Breast epithelium (tissue), 4 donors: ENCODE measurements around the gene ELF5. TPM values are rescaled to one million over a fixed set of nuclear protein-coding genes. Genes with fewer than 3 reads are reported as not detected.

Experiments
- DNase-seq, 2 donors: peaks; one replicate each; pipeline ENCODE4 v3.0.0-alpha.2; 2019; ENCODE audit warnings: low spot score in 2 of 2
- H3K27ac ChIP-seq, 2 donors: fragments of 200-600 bp; sonication (generic) in 1 of 2; one replicate each; pipeline ENCODE4 v1.5.1; 2016 to 2019; ENCODE audit warnings: mild to moderate bottlenecking in 1 of 2
- H3K27me3 ChIP-seq, 2 donors: fragments of 200-600 bp; sonication (generic) in 1 of 2; one replicate each; pipeline versions ENCODE4 v1.5.1 to v1.6.0; 2017 to 2019; ENCODE audit warnings: control low read depth in 1 of 2, mild to moderate bottlenecking in 1 of 2
- H3K36me3 ChIP-seq: fragments of 200-600 bp; one replicate; pipeline ENCODE4 v1.5.1; 2019
- H3K4me1 ChIP-seq, 2 donors: fragments of 200-600 bp; sonication (generic); one replicate each; pipeline ENCODE4 v1.5.1; 2016 to 2019; ENCODE audit warnings: control low read depth in 1 of 2
- H3K4me3 ChIP-seq, 3 donors: fragments of 200-600 bp; sonication (generic); 1 replicate in 2 of 3; 2 replicates in 1 of 3; pipeline ENCODE4 v1.5.1; 2016 to 2019; ENCODE audit warnings: mild to moderate bottlenecking in 3 of 3, moderate library complexity in 2 of 3
- H3K9me3 ChIP-seq, 2 donors: fragments of 200-600 bp; sonication (generic) in 1 of 2; one replicate each; pipeline ENCODE4 v1.5.1; 2016 to 2019; ENCODE audit warnings: control low read depth in 1 of 2
- POLR2A ChIP-seq: fragments of 450-650 bp; IDR thresholded peaks from one replicate; pipeline ENCODE4 v1.6.1; 2016; ENCODE audit warnings: antibody characterized with exemption, mild to moderate bottlenecking, moderate library complexity
- POLR2AphosphoS5 ChIP-seq, 3 donors: sonication (generic); formaldehyde crosslinking; IDR thresholded peaks; one replicate each; pipeline ENCODE4 v1.6.1; 2017; ENCODE audit warnings: antibody characterized with exemption in 3 of 3
- intact Hi-C: fragments of 100-400 bp; cut with DNase I; formaldehyde crosslinking; loops from one replicate; pipeline ENCODE4 v1.15.1; 2023; ENCODE audit warnings: low total_unique reads
- total RNA-seq, 3 donors: library from RNA; depleted of rRNA; stranded (reverse); fragments of >200 nt; gene quantifications; one replicate each; pipeline ENCODE4 v1.1.0, GENCODE V29; 2016
- TF ChIP-seq, protein P1 (sequence below), 3 donors: fragments of 450-650 bp; IDR thresholded peaks; one replicate each; pipeline ENCODE4 v1.5.1; 2016 to 2017; ENCODE audit warnings: antibody characterized with exemption in 3 of 3, mild to moderate bottlenecking in 3 of 3, moderate library complexity in 3 of 3

ELF5 gene
- 10 to 100 TPM in 2 of 3 donors, not detected in 1; 18.7 to 32.5 TPM for total RNA-seq

DNA sequence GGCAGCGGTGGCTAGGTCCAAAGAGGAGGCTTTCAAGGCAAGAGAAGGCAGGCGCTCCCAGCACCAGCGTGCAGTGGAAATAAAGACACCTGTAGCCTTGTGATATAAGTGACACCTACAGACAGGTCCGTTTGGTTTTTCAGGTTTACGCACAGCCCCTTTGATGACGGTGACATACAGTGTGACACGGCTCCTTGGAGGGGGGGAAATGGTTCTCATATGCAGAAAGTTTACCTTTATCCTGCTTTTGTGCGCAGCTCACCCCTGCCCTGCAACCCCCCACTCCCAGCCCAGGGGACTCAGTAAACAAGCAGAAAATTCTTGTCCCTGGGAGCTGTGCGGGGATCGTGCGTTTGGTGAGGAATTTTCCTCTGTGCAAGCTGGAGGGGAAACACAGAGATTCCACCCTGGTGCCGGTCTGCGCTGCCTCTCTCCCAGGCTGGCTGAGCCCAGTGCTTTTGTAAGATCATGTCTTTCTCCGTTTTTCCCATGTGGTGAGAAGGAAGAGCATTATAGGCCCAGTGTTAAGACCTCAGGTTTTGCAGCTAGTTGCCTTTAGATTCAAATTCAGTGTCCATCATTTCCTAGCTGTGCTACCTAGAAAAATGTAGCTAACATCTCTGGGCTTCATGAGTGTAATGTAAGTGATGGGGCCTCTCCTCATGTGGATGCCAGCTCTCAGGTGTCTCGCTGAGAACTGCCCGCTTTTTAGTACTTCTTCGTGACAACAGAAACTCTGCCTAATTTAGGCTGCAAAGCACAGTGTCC is at the start of gene ELF5:
Gene ELF5 (minus strand): TSS at position 113 of the 768 bp plus-strand sequence. CDS start 8,045 bp downstream, outside the sequence.
- Histone ChIP-seq H3K9me3 (no peaks in the 10 kb centered on the region), H3K27ac (peak within 1 kb of the TSS; percentile 52 to 79), H3K27me3 (no peaks in the 10 kb centered on the region), H3K4me3 (peak within 1 kb of the TSS in 2 of 3 donors; percentile 27 to 36), H3K36me3 (no peaks in the 10 kb centered on the region), H3K4me1 (no peaks in the 10 kb centered on the region)
- intact Hi-C loops, result no loop called here
- peak in 1 of 2 donors; percentile 35 for DNase-seq
- TF ChIP-seq, protein P1, sequence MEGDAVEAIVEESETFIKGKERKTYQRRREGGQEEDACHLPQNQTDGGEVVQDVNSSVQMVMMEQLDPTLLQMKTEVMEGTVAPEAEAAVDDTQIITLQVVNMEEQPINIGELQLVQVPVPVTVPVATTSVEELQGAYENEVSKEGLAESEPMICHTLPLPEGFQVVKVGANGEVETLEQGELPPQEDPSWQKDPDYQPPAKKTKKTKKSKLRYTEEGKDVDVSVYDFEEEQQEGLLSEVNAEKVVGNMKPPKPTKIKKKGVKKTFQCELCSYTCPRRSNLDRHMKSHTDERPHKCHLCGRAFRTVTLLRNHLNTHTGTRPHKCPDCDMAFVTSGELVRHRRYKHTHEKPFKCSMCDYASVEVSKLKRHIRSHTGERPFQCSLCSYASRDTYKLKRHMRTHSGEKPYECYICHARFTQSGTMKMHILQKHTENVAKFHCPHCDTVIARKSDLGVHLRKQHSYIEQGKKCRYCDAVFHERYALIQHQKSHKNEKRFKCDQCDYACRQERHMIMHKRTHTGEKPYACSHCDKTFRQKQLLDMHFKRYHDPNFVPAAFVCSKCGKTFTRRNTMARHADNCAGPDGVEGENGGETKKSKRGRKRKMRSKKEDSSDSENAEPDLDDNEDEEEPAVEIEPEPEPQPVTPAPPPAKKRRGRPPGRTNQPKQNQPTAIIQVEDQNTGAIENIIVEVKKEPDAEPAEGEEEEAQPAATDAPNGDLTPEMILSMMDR (IDR thresholded peaks at IDR 0.05), result no peak
- TF ChIP-seq POLR2AphosphoS5 (IDR thresholded peaks at IDR 0.05), result peak in 1 of 3 donors; percentile 21

DNA sequence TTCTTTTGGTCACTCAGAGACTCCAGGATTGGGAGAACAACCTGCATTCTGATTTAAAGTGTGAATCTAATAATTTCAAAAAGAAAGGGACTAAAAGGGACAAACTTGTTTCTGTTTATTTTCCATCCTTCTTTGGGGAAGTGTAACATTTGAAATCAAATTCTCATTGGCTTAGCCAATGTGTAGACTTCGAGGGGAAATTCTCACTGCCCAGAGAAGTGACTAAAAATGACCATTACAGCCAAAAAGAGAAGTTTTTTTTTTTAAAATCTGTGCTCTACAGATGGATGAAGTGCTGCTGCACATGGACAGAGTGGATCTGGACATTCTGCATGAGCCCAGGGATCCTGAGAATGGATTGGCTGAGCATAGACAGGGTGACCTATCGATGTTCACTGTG is 49.4 kb upstream of the ELF5 start:
- Histone ChIP-seq H3K4me3 (no peak overlapping the region), H3K4me1 (peaks cover 0 to 15% of the 10 kb centered on the region in 2 donors), H3K27me3 (no peaks in the 10 kb centered on the region), H3K9me3 (no peaks in the 10 kb centered on the region), H3K27ac (peak overlapping the region in 1 of 2 donors; percentile 81), H3K36me3 (no peaks in the 10 kb centered on the region)
- no peak for DNase-seq
- intact Hi-C loops, result no loop called here
- TF ChIP-seq POLR2AphosphoS5 (IDR thresholded peaks at IDR 0.05) (no peak), POLR2A (no peak)
- TF ChIP-seq, protein P1 (IDR thresholded peaks at IDR 0.05), result no peak

DNA sequence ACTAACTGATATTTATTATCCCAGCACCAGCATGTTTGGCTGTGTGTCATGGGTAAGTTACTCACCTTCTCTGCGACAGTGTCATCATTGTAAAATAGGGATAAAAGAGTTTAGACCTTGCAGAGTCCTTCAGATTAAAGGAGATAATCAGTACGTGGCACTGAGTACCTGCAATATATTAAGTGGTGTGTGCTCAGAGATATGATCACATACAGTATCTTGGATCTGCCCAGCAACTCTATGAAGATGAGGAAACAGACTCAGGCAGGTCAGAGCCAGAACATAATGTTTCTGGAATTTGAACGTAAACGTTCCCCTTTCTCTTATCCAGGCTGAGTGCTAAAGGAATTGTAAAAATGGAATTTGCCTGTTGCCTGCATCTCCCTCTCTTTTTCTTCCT is 46.9 kb upstream of the ELF5 start:
- H3K27ac ChIP-seq, result peak overlapping the region in 1 of 2 donors; percentile 48
- TF ChIP-seq, protein P1 (IDR thresholded peaks at IDR 0.05), result no peak
- no peak for TF ChIP-seq POLR2AphosphoS5 (IDR thresholded peaks at IDR 0.05)
- TF ChIP-seq POLR2A, result no peak
- H3K36me3 ChIP-seq, result no peaks in the 10 kb centered on the region
- intact Hi-C loops, result no loop called here
- no peak for DNase-seq
- no peaks in the 10 kb centered on the region for H3K27me3 ChIP-seq
- H3K4me1 ChIP-seq, result peaks cover 0 to 5% of the 10 kb centered on the region in 2 donors
- no peak overlapping the region for H3K4me3 ChIP-seq
- no peaks in the 10 kb centered on the region for H3K9me3 ChIP-seq

DNA sequence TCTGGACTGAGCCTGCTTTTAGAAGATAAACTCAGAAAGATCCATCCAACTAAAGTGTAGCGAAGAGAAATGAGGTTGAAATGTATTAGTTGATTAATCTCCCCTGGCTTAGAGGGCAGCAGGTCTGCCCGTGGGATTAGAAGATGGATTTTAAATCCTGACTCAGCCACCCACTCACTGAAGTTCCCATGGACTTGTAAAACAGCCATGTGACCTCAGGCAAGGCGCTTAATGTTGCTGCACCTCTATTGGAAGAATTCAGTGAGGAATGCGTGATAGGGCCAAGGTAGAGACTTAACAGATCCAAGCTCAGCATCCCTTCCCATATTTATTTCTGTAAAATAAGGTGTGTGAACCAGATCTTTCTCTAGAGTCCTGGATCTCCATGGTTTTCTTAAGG is 45.1 kb upstream of the ELF5 start:
- no peak for TF ChIP-seq POLR2A
- no peak for TF ChIP-seq POLR2AphosphoS5 (IDR thresholded peaks at IDR 0.05)
- TF ChIP-seq, protein P1 (IDR thresholded peaks at IDR 0.05), result no peak
- intact Hi-C loops, result no loop called here
- Histone ChIP-seq H3K27ac (peak overlapping the region in 1 of 2 donors; percentile 17), H3K4me1 (no peaks in the 10 kb centered on the region), H3K27me3 (no peaks in the 10 kb centered on the region), H3K9me3 (no peaks in the 10 kb centered on the region), H3K36me3 (no peaks in the 10 kb centered on the region), H3K4me3 (no peak overlapping the region)
- peak in 1 of 2 donors; percentile 58 for DNase-seq

DNA sequence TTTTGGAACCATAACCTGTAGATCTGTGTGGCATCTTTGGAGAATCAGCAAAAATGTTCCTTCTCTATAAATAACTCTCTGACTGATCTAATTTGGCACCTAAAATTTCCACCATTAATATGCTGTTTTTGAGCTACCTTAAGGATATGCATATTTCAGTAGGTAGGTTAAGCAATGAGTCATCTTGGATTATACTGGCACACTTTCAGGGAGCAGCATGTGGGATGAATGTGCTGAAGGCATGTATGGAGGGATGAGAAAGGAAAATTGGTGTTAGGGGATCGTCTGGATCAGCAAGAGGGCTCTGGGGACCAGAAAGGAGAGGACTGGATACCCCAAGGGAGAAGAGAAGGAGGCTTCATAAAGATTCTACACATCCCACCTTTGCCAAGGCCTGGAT is 44.6 kb upstream of the ELF5 start:
- TF ChIP-seq POLR2AphosphoS5 (IDR thresholded peaks at IDR 0.05) (no peak), POLR2A (no peak)
- TF ChIP-seq, protein P1 (IDR thresholded peaks at IDR 0.05), result no peak
- Histone ChIP-seq H3K27me3 (no peaks in the 10 kb centered on the region), H3K36me3 (no peaks in the 10 kb centered on the region), H3K4me1 (no peaks in the 10 kb centered on the region), H3K27ac (peak overlapping the region in 1 of 2 donors; percentile 17), H3K9me3 (no peaks in the 10 kb centered on the region), H3K4me3 (no peak overlapping the region)
- intact Hi-C loops, result no loop called here
- DNase-seq, result no peak
